OCI-LY7 (cell line): ENCODE results near the gene C1orf146. TPM values are rescaled to one million over a fixed set of nuclear protein-coding genes. Genes with fewer than 3 reads are reported as not detected.
A peak's percentile ranks its signal among the peaks of the same experiment; 100 is the strongest.
"Not testable (repeated sequence)": the region's sequence is repeated elsewhere in the genome, so short reads cannot be mapped to it uniquely, and the experiment has no call there.

Experiments
- BruUV-seq: library from RNA; stranded (reverse); fragments of 400-500 nt; replicated peaks from 2 replicates; lab custom pipeline; 2021; lab: Mats Ljungman, UMichigan
- CTCF ChIA-PET: fragments of 300-600 bp; sonication (Branson Sonifier 250); formaldehyde crosslinking; loops from one replicate; lab custom pipeline; 2022; ENCODE audit warnings: antibody characterized with exemption; ENCODE audit not compliant: unreplicated experiment; lab: Charles Lee
- POLR2A ChIA-PET: fragments of 300-600 bp; sonication (Branson Sonifier 250); formaldehyde crosslinking; loops from one replicate; lab custom pipeline; 2022; ENCODE audit warnings: antibody characterized with exemption; lab: Charles Lee
- DNase-seq: peaks from one replicate; pipeline ENCODE4 v3.0.0-alpha.2; 2015; ENCODE audit warnings: low spot score
- H2AFZ ChIP-seq: fragments of 200-600 bp; sonication (generic), shearing (Covaris generic); 2 replicates; pipeline ENCODE4 v1.6.1; 2014; ENCODE audit warnings: mild to moderate bottlenecking, antibody characterized with exemption, low read length, moderate library complexity
- H3K27ac ChIP-seq: fragments of 200-600 bp; sonication (generic); 2 replicates; pipeline ENCODE4 v1.5.1; 2014; ENCODE audit warnings: mixed run types, low read depth, mild to moderate bottlenecking, moderate library complexity, low read length, inconsistent platforms; ENCODE audit not compliant: poor library complexity, severe bottlenecking
- H3K36me3 ChIP-seq: fragments of 200-600 bp; sonication (generic); 2 replicates; pipeline ENCODE4 v1.6.1; 2014; ENCODE audit warnings: mild to moderate bottlenecking, antibody characterized with exemption, low read length, moderate library complexity, mixed read lengths; ENCODE audit not compliant: insufficient read depth
- H3K4me1 ChIP-seq: fragments of 200-600 bp; sonication (generic); 2 replicates; pipeline ENCODE4 v1.5.1; 2014; ENCODE audit warnings: mild to moderate bottlenecking, low read length; ENCODE audit not compliant: insufficient read depth, poor library complexity, severe bottlenecking
- H3K4me2 ChIP-seq: fragments of 200-600 bp; sonication (generic); 2 replicates; pipeline ENCODE4 v1.6.1; 2014; ENCODE audit warnings: mild to moderate bottlenecking, low read length
- H3K4me3 ChIP-seq: fragments of 200-600 bp; sonication (generic); 2 replicates; pipeline ENCODE4 v1.5.1; 2014; ENCODE audit warnings: mild to moderate bottlenecking, low read depth, low read length; ENCODE audit not compliant: poor library complexity, severe bottlenecking
- H3K79me2 ChIP-seq: fragments of 200-600 bp; sonication (generic); 2 replicates; pipeline ENCODE4 v1.6.1; 2016; ENCODE audit warnings: low read depth, mild to moderate bottlenecking, low read length, moderate library complexity, mixed read lengths; ENCODE audit not compliant: insufficient read depth
- H3K9me2 ChIP-seq: fragments of 200-600 bp; sonication (generic); 2 replicates; pipeline ENCODE4 v1.6.1; 2016; ENCODE audit warnings: mild to moderate bottlenecking, low read length, mixed read lengths; ENCODE audit not compliant: insufficient read depth
- H3K9me3 ChIP-seq: fragments of 200-600 bp; sonication (generic); 2 replicates; pipeline ENCODE4 v1.6.1; 2014; ENCODE audit warnings: mild to moderate bottlenecking, mixed run types, low read length, mixed read lengths
- H4K20me1 ChIP-seq: fragments of 200-600 bp; sonication (generic); 2 replicates; pipeline ENCODE4 v1.6.1; 2014; ENCODE audit warnings: mild to moderate bottlenecking, antibody characterized with exemption, low read length, moderate library complexity, mixed read lengths; ENCODE audit not compliant: insufficient read depth
- CTCF ChIP-seq: fragments of 200-600 bp; sonication (generic); conservative IDR thresholded peaks from 2 replicates; pipeline ENCODE4 v1.5.1; 2014; ENCODE audit warnings: mild to moderate bottlenecking, antibody characterized with exemption, low read length, moderate library complexity, mixed read lengths
- EZH2phosphoT487 ChIP-seq: fragments of 200-600 bp; sonication (generic); IDR thresholded peaks from 2 replicates; pipeline ENCODE4 v1.6.1; 2018; ENCODE audit warnings: low read depth, borderline replicate concordance, mild to moderate bottlenecking, mixed run types, antibody characterized with exemption, low read length, moderate library complexity, mixed read lengths
- intact Hi-C: fragments of 100-400 bp; cut with micrococcal nuclease; formaldehyde crosslinking; loops from one replicate; pipeline ENCODE4 v1.10.0; 2022; ENCODE audit not compliant: unreplicated experiment
- total RNA-seq, 2 experiments: library from RNA; depleted of rRNA in 1 of 2; stranded (reverse); fragments of >200 nt in 1 of 2; shearing (Covaris generic) in 1 of 2; gene quantifications; 2 replicates each; pipeline ENCODE4 v1.2.3, GENCODE V29; 2014 to 2022

The C1orf146 gene
- total RNA-seq, 2 experiments from 2014 or later, result not detected

- H2AFZ ChIP-seq, H3K27ac ChIP-seq, intact Hi-C loops, DNase-seq, H3K4me1 ChIP-seq, H3K79me2 ChIP-seq, H3K4me2 ChIP-seq, H3K9me2 ChIP-seq, BruUV-seq, H3K4me3 ChIP-seq, H3K9me3 ChIP-seq, H4K20me1 ChIP-seq, CTCF ChIA-PET: not testable (repeated sequence)
- POLR2A ChIA-PET, result interaction anchor here (0.7 kb wide), 2 partner anchors 81 to 296 kb away, joined by 3 to 4 read pairs; no protein-coding TSS in a partner anchor
- H3K36me3 ChIP-seq, result peaks cover 40% of the 10 kb centered on the region
These were observed 63.7 kb downstream of the C1orf146 start for GRCh38 chr1:92281411-92281810.

GRCh38 chr1:92291372-92291999 lies 73.8 kb downstream of the C1orf146 start:
- Histone ChIP-seq H3K9me2 (no peaks in the 10 kb centered on the region), H3K27ac (no peak overlapping the region), H2AFZ (no peak overlapping the region), H3K9me3 (no peaks in the 10 kb centered on the region), H3K4me2 (no peak overlapping the region), H3K4me1 (no peaks in the 10 kb centered on the region), H4K20me1 (peaks cover 3% of the 10 kb centered on the region; the same call in 1 of the 2 replicates), H3K79me2 (no peaks in the 10 kb centered on the region), H3K4me3 (no peak overlapping the region), H3K36me3 (peaks cover 62% of the 10 kb centered on the region)
- CTCF ChIA-PET, result no interaction called here
- intact Hi-C loops, result loop anchor here (5.0 to 10.0 kb wide), 2 partner anchors 294 to 1473 kb away; no protein-coding TSS in a partner anchor
- TF ChIP-seq EZH2phosphoT487 (no peak), CTCF (peak; percentile 88)
- POLR2A ChIA-PET, result interaction anchor here (1.0 to 1.5 kb wide), 2 partner anchors 299 to 305 kb away, joined by 4 to 5 read pairs; no protein-coding TSS in a partner anchor
- DNase-seq, result peak; percentile 50
- BruUV-seq, result no TSS peak

Other genes with a start within 250 kb of the C1orf146 start
- gene EPHX4, start 187.9 kb upstream of the C1orf146 start, total RNA-seq (2014; rRNA removed; shearing (Covaris generic)), result not detected in 2 replicates
- not detected in 2 replicates for gene EPHX4, start 187.9 kb upstream of the C1orf146 start, total RNA-seq (2022)
- gene SETSIP, start 142.5 kb upstream of the C1orf146 start, total RNA-seq (2014; rRNA removed; shearing (Covaris generic)), result 0.44 and 0.67 TPM in 2 replicates
- gene SETSIP, start 142.5 kb upstream of the C1orf146 start, total RNA-seq (2022), result not detected in 2 replicates
- gene BTBD8, start 137.6 kb upstream of the C1orf146 start, total RNA-seq (2014; rRNA removed; shearing (Covaris generic)), result 0.28 TPM in 2 replicates
- 3.3 and 3.4 TPM in 2 replicates for gene BTBD8, start 137.6 kb upstream of the C1orf146 start, total RNA-seq (2022)
- gene GLMN, start 81.1 kb downstream of the C1orf146 start, total RNA-seq (2014; rRNA removed; shearing (Covaris generic)), result 12.4 and 12.6 TPM in 2 replicates
- gene GLMN, start 81.1 kb downstream of the C1orf146 start, total RNA-seq (2022), result 14.6 and 15.5 TPM in 2 replicates
- gene RPAP2, start 81.1 kb downstream of the C1orf146 start, total RNA-seq (2014; rRNA removed; shearing (Covaris generic)), result 2.2 and 8.6 TPM in 2 replicates
- gene RPAP2, start 81.1 kb downstream of the C1orf146 start, total RNA-seq (2022), result 20.8 and 21.9 TPM in 2 replicates